Activated CD8-positive, alpha-beta memory T cell treated with anti-CD3 and anti-CD28 coated beads for 48 hours (primary cell): ENCODE measurements around the gene RYR1.
"Not testable (repeated sequence)": the region's sequence is repeated elsewhere in the genome, so short reads cannot be mapped to it uniquely, and the experiment has no call there.

ENCODE experiments used
- DNase-seq, 3 experiments: peaks; one replicate each; pipeline ENCODE4 v3.0.0-alpha.2; 2020; ENCODE audit warnings: low read depth in 2 of 3, low spot score in 2 of 3

The RYR1 gene

DNA sequence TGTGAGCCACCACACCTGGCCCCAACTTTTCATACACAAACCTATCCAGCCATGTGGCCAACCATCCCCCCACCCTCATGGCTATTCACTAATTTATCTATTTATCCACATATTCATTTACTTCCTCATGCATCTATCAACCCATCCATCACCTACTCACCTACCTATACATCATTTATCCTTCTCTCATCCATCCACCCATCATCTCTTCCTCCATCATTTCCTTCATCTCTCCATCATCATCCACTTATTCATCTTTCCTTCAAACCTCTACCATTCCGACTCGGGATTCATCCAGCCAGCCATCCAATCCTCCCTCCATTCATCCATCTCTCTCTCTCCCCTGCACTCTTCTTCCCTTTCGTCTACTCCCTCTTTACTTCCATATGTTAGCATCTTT, 54.6 kb downstream of the RYR1 start:
- DNase-seq: no peak

DNA sequence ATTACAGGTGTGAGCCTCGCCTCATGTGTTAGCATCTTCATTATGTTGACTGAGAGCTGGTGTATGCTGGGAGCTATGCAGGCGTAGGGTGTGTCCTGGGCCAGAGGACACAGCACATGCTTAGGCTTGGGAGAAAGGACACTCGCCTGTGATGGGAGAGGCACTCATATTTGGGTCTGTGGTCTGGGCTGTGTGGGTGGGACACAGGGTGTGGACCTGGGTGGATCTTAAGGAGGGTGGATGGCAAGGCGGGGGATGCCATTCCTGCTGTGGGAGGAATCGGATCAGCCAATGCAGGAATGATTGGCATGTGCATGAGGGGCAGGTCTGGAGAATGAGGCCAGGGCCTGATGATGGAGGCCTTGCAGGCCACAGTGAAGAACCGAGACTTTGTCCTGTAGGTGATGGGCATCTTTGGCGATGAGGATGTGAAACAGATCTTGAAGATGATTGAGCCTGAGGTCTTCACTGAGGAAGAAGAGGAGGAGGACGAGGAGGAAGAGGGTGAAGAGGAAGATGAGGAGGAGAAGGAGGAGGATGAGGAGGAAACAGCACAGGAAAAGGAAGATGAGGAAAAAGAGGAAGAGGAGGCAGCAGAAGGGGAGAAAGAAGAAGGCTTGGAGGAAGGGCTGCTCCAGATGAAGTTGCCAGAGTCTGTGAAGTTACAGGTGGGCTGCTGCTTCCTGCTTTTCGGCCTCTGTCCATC, 55.4 kb downstream of the RYR1 start:
- no peak for DNase-seq

DNA sequence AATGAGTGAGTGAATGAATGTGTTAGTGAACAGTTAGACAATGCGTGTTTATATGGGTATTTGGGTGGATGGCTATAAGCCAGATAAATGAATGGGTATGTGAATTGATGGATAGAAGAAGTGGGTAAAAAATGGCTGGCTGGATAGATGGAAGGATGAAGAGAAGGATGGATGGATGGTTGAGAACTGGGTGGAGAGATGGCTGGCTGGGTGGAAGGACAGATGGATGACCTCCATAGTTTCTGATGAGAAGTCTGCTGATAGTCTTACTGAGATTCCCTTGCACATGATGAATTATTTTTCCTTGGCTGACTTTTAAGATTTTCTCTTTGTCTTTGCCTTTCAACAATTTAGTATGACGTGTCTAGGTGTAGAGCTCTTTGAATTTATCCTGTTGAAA, 57.4 kb downstream of the RYR1 start:
- no peak for DNase-seq

DNA sequence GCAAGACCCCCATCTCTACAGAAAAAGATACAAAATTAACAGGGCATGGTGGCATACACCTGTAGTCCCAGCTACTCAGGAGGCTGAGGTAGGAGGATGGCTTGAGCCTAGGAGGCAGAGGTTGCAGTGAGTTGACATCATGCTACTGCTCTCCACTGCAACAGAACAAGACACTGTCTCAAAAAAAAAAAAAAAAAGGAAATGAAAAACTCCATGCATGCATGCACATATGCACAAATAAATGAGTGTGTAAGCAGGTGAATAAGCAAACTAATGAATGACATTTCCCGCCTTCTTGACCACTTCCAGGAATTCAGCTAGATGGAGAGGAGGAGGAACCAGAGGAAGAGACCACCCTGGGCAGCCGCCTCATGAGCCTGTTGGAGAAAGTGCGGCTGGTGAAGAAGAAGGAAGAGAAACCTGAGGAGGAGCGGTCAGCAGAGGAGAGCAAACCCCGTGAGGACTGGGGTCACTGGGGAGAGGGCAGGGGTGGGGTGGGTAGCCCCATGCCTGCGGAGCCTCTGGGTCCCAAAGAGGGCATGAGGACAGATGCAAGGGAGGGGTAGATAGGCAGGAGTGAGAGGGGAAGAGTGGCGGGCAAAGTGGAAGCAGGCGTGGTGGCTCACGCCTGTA, 58.8 kb downstream of the RYR1 start:
- no peak for DNase-seq

DNA sequence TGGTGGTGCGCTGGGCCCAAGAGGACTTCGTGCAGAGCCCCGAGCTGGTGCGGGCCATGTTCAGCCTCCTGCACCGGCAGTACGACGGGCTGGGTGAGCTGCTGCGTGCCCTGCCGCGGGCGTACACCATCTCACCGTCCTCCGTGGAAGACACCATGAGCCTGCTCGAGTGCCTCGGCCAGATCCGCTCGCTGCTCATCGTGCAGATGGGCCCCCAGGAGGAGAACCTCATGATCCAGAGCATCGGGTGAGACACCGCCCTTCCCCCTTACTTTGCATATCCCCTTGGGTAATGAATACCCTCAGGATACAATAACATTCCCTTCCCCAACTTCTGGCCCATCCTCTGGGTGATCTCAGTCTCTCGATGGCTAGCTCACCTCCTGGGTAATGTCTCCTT, 60.9 kb downstream of the RYR1 start:
- DNase-seq: no peak

GRCh38 chr19:38495375-38495774, 61.9 kb downstream of the RYR1 start:
- DNase-seq: not testable (repeated sequence)

DNA sequence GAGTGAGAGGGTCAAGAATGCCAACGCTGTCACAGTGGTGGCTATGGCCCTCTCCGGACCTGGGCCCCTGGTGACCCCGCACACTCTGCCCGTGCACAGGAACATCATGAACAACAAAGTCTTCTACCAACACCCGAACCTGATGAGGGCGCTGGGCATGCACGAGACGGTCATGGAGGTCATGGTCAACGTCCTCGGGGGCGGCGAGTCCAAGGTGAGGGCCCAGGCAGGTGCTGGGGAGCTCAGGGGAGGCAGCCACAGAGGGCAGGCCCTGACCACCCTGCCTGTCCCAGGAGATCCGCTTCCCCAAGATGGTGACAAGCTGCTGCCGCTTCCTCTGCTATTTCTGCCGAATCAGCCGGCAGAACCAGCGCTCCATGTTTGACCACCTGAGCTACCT, 62.6 kb downstream of the RYR1 start:
- no peak for DNase-seq

- DNase-seq: no peak
These were observed 63.4 kb downstream of the RYR1 start for GRCh38 chr19:38496603-38497487.

GRCh38 chr19:38497907-38498306, 64.4 kb downstream of the RYR1 start:
- no peak for DNase-seq

- no peak for DNase-seq
These were observed 66.0 kb downstream of the RYR1 start for GRCh38 chr19:38499532-38499931.

- DNase-seq: no peak
These were observed 67.0 kb downstream of the RYR1 start for GRCh38 chr19:38500450-38500849.

GRCh38 chr19:38502410-38503076, 69.1 kb downstream of the RYR1 start:
- no peak for DNase-seq

- DNase-seq: no peak
These were observed 69.6 kb downstream of the RYR1 start for GRCh38 chr19:38503077-38503410.

DNA sequence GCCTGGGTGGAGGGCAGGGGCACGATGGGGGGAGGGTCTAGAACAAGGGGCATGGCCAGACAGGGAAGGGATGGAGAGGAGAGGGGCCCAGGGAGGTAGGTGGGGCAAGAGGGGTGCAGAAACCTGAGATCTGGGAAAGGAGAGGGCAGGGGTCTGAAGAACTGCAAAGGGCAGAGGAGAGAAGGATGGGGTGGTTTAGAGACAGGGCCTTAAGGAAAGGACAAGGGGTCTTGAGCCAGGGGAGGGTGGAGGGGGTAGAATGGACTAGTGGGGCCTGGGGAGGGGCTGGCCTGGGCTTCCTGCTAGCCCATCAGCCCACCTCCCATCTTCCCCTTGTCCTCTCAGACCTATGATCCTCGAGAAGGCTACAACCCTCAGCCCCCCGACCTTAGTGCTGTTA, 72.5 kb downstream of the RYR1 start:
- DNase-seq: no peak

GRCh38 chr19:38506375-38506722, 72.9 kb downstream of the RYR1 start:
- no peak for DNase-seq

DNA sequence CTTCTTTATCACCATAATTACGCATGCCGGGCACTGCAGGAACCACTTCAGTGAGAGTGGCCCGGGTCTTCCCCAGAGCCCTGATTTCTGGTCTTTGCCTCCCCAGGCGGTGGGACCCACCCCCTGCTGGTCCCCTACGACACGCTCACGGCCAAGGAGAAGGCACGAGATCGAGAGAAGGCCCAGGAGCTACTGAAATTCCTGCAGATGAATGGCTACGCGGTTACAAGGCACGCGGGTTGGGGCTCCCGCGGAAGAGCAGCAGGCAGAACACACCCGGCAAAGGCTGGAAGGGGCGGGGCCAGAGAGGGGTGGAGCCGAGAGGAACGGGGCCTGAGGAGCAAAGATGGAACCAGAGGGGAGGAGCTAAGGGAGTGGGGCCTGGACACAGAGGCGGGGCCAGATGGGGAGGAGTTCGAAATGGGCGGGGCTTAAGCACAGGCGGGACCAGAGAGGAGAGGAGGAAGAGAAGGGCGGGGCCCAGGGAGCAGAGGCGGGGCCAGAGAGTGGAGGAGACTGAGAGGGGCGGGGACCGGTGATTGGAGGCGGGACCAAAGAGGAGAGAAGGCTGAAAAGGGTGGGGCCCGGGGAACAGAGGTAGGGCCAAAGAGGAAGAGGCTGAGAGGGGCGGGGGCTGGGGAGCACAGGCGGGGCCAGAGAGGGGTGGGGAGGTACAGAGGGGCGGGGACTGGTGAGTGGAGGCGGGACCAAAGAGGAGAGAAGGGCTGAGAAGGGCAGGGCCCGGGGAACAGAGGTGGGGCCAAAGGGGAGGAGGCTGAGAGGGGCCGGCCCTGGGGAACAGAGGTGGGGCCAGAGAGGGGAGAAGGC, 73.4 kb downstream of the RYR1 start:
- DNase-seq: peak in 2 of 3 experiments; percentile 4 to 81

- DNase-seq: no peak
These were observed 74.1 kb downstream of the RYR1 start for GRCh38 chr19:38507551-38508127.

DNA sequence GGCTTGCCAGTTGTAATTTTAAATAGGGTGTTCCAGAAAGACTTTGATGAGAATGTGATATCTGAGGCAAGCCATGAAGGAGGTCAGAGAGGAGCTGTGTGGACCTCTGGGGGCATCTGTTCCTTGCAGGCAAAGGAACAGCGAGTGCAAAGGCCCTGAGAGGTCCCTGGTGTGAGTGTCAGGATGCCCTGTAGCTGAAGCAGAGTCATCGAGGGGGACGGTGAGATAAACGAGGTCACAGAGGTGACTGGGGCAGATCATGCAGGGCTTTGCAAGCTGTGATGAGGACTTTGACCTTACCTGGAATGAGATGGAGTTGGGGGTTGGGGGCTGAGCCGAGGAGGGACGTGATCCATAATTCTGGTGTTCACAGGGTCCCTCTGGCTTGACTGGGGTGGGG, 75.0 kb downstream of the RYR1 start:
- DNase-seq: no peak

DNA sequence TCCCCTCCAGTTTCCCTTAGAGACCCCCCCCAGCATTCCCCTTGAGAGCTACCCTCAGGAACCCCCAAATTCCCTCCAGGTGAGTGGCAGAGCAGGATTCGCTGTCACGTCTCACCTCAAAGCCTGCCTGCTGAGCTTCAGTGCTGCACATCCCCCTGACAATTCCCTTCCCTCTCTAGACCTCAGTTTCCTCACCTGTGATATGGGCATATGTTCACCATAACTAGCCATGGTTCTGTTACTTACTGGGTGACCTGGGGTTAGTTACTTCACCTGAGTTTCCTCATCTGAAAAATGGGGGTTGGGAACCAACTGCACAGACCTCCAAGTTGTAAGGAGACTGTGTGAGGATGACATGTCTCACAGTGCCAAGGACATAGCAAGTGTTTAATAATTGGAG, 75.5 kb downstream of the RYR1 start:
- no peak for DNase-seq

- no peak for DNase-seq
These were observed 77.7 kb downstream of the RYR1 start for GRCh38 chr19:38511074-38511708.
